Measurements from ENCODE around the gene GPBP1L1. TPM values are rescaled to one million over a fixed set of nuclear protein-coding genes. Genes with fewer than 3 reads are reported as not detected.

GPBP1L1 gene
- total and polyA plus RNA-seq, 2 experiments from 2014 or later: 69.3 to 85.6 TPM

GRCh38 chr1:45684402-45684801, 1.9 kb downstream of the GPBP1L1 start:
- Histone ChIP-seq H3F3A (ENCODE audit: insufficient read depth) (peaks cover 15% of the 10 kb centered on the region), H3K9ac (peak overlapping the region; percentile 93), H2AFZ (no peak overlapping the region), H3K27ac (no peak overlapping the region), H3K9me3 (ENCODE audit: low read depth) (no peaks in the 10 kb centered on the region), H3K79me2 (ENCODE audit: insufficient read depth) (peaks cover 83% of the 10 kb centered on the region), H4K20me1 (ENCODE audit: insufficient read depth) (0 out of 2 replicates have a peak, but pooled peaks cover 2% of the 10 kb centered on the region), H3K9me2 (ENCODE audit: insufficient read depth) (no peaks in the 10 kb centered on the region), H3K27me3 (replicated peaks; ENCODE audit: insufficient read depth) (no peaks in the 10 kb centered on the region), H3K36me3 (ENCODE audit: low read depth) (no peaks in the 10 kb centered on the region), H3K4me1 (ENCODE audit: insufficient read depth) (peaks cover 40% of the 10 kb centered on the region), H3K4me2 (ENCODE audit: unreplicated experiment) (peak overlapping the region; percentile 83), H3K4me3 (peak overlapping the region; percentile 100)
- 50% methylated on average over 2 of the region's 2 CpGs for WGBS, 2 experiments (ENCODE audit: low coverage in 1 of 2, low lambda C conversion rate in 2 of 2, missing lambda C conversion rate in 2 of 2)
- in situ Hi-C loops (cut with MboI): no loop called here
- DNase-seq: no peak
- no peak for TF ChIP-seq EZH2phosphoT487 (IDR thresholded peaks at IDR 0.05; ENCODE audit: insufficient read depth, low read depth)
- TF ChIP-seq EZH2 (IDR thresholded peaks at IDR 0.05; ENCODE audit: insufficient read depth, poor library complexity, severe bottlenecking): no peak

- H4K20me1 ChIP-seq (ENCODE audit: insufficient read depth): peaks cover 13% of the 10 kb centered on the region; the same call in 1 of the 2 replicates
These were observed 3.4 kb downstream of the GPBP1L1 start for GRCh38 chr1:45682942-45683341.

GRCh38 chr1:45679123-45679522, 7.2 kb downstream of the GPBP1L1 start:
- no peak for TF ChIP-seq EZH2phosphoT487 (IDR thresholded peaks at IDR 0.05; ENCODE audit: insufficient read depth, low read depth)
- no peak for TF ChIP-seq EZH2 (IDR thresholded peaks at IDR 0.05; ENCODE audit: insufficient read depth, poor library complexity, severe bottlenecking)
- Histone ChIP-seq H3K9me3 (ENCODE audit: low read depth) (no peaks in the 10 kb centered on the region), H3K79me2 (ENCODE audit: insufficient read depth) (peaks cover 100% of the 10 kb centered on the region), H3K4me2 (ENCODE audit: unreplicated experiment) (peak overlapping the region; percentile 43), H3F3A (ENCODE audit: insufficient read depth) (peaks cover 30% of the 10 kb centered on the region), H3K36me3 (ENCODE audit: low read depth) (no peaks in the 10 kb centered on the region), H2AFZ (no peak overlapping the region), H3K9ac (peak overlapping the region; percentile 21; the same call in 1 of the 2 replicates), H3K4me3 (peak overlapping the region; percentile 19), H4K20me1 (ENCODE audit: insufficient read depth) (peaks cover 16% of the 10 kb centered on the region; the same call in 1 of the 2 replicates), H3K4me1 (ENCODE audit: insufficient read depth) (peaks cover 41% of the 10 kb centered on the region), H3K9me2 (ENCODE audit: insufficient read depth) (no peaks in the 10 kb centered on the region), H3K27ac (peak overlapping the region; percentile 50), H3K27me3 (replicated peaks; ENCODE audit: insufficient read depth) (no peaks in the 10 kb centered on the region)
- 11 to 22% methylated on average over 3 of the region's 3 CpGs for WGBS, 2 experiments (ENCODE audit: low coverage in 1 of 2, low lambda C conversion rate in 2 of 2, missing lambda C conversion rate in 2 of 2)
- DNase-seq: peak; percentile 53
- in situ Hi-C loops (cut with MboI): no loop called here

More at GRCh38 chr1:45682942-45683341, 3.4 kb downstream of the GPBP1L1 start:
- TF ChIP-seq EZH2 (IDR thresholded peaks at IDR 0.05; ENCODE audit: insufficient read depth, poor library complexity, severe bottlenecking): no peak
- no peak for TF ChIP-seq EZH2phosphoT487 (IDR thresholded peaks at IDR 0.05; ENCODE audit: insufficient read depth, low read depth)
- Histone ChIP-seq H3K79me2 (ENCODE audit: insufficient read depth) (peaks cover 84% of the 10 kb centered on the region), H3F3A (ENCODE audit: insufficient read depth) (peaks cover 30% of the 10 kb centered on the region), H3K36me3 (ENCODE audit: low read depth) (no peaks in the 10 kb centered on the region), H3K4me1 (ENCODE audit: insufficient read depth) (peaks cover 47% of the 10 kb centered on the region), H3K4me2 (ENCODE audit: unreplicated experiment) (no peak overlapping the region), H3K9ac (no peak overlapping the region), H2AFZ (no peak overlapping the region), H3K4me3 (no peak overlapping the region), H3K27me3 (replicated peaks; ENCODE audit: insufficient read depth) (no peaks in the 10 kb centered on the region), H3K9me2 (ENCODE audit: insufficient read depth) (no peaks in the 10 kb centered on the region), H3K27ac (no peak overlapping the region), H3K9me3 (ENCODE audit: low read depth) (no peaks in the 10 kb centered on the region)
- in situ Hi-C loops (cut with MboI): no loop called here
- DNase-seq: no peak
- 90 to 92% methylated on average over 6 of the region's 6 CpGs for WGBS, 2 experiments (ENCODE audit: low coverage in 1 of 2, low lambda C conversion rate in 2 of 2, missing lambda C conversion rate in 2 of 2)

GRCh38 chr1:45678489-45678888, 7.8 kb downstream of the GPBP1L1 start:
- Histone ChIP-seq H3K9me3 (ENCODE audit: low read depth) (no peaks in the 10 kb centered on the region), H3K79me2 (ENCODE audit: insufficient read depth) (peaks cover 100% of the 10 kb centered on the region), H4K20me1 (ENCODE audit: insufficient read depth) (peaks cover 16% of the 10 kb centered on the region; the same call in 1 of the 2 replicates), H3K4me3 (peak overlapping the region; percentile 19; the same call in 1 of the 2 replicates), H3F3A (ENCODE audit: insufficient read depth) (peaks cover 30% of the 10 kb centered on the region), H2AFZ (no peak overlapping the region), H3K27ac (peak overlapping the region; percentile 50), H3K9ac (peak overlapping the region; percentile 21; the same call in 1 of the 2 replicates), H3K36me3 (ENCODE audit: low read depth) (no peaks in the 10 kb centered on the region), H3K4me1 (ENCODE audit: insufficient read depth) (peaks cover 41% of the 10 kb centered on the region), H3K27me3 (replicated peaks; ENCODE audit: insufficient read depth) (no peaks in the 10 kb centered on the region), H3K4me2 (ENCODE audit: unreplicated experiment) (peak overlapping the region; percentile 43), H3K9me2 (ENCODE audit: insufficient read depth) (no peaks in the 10 kb centered on the region)
- TF ChIP-seq EZH2 (IDR thresholded peaks at IDR 0.05; ENCODE audit: insufficient read depth, poor library complexity, severe bottlenecking) (no peak), EZH2phosphoT487 (IDR thresholded peaks at IDR 0.05; ENCODE audit: insufficient read depth, low read depth) (no peak)
- in situ Hi-C loops (cut with MboI): no loop called here
- no peak for DNase-seq

Data from GM23248 (cell line).